Caki2 (cell line): ENCODE data around the gene C1QA. TPM values are rescaled to one million over a fixed set of nuclear protein-coding genes. Genes with fewer than 3 reads are reported as not detected.

Experiments used
- DNase-seq: peaks from one replicate; pipeline ENCODE4 v3.0.0-alpha.2; 2015; ENCODE audit warnings: low read depth
- in situ Hi-C: cut with HindIII; loops from 2 replicates; pipeline ENCODE4 v1.10.0; 2016; ENCODE audit warnings: low sequenced_read_pairs, low pct_unique_long_range_greater_than_20kb, mixed read lengths
- total RNA-seq: library from RNA; depleted of rRNA; stranded (reverse); fragments of >200 nt; shearing (Covaris generic); gene quantifications from 2 replicates; pipeline ENCODE4 v1.2.3, GENCODE V29; 2014; ENCODE audit warnings: low replicate concordance

C1QA gene
- total RNA-seq, 1 experiment from 2014 or later, result not detected

DNA sequence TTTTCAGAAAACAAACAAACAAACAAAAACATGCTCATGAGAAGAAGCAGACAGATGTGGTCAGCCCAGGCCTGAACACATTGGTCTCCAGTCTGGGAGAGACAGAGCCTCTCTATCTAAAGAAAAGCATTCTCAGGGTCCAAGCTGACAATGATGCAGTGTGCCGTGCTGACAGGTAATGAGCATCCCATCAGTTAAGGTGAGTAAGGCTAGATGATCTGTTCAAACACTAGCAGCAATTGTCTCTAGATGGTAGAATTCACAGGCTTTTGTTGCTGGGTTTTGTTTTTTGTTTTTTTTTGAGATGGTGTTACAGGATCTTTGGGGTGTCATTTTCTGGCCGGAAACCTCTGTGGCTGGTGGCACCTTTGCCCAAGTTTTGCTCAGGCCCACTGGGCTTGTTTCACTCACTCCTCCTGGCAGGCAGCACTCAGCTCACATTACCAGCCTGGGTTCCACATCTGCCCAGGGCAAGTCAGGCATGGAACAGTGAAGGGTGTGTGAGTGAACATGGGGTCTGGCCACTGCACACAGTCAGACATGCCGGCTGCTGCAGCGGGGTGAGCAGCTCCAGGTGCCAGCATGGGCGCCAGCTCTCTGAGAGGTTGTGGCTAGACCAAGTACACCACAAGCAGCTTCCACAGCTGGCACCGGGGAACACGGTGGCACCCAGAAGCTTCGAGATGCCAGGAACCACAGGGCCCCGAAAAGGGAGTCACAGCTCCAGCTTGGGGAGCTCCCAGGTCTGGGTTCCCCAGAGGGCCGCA is 2.5 kb upstream of the C1QA start:
- no peak for DNase-seq
- in situ Hi-C loops, result no loop called here

DNA sequence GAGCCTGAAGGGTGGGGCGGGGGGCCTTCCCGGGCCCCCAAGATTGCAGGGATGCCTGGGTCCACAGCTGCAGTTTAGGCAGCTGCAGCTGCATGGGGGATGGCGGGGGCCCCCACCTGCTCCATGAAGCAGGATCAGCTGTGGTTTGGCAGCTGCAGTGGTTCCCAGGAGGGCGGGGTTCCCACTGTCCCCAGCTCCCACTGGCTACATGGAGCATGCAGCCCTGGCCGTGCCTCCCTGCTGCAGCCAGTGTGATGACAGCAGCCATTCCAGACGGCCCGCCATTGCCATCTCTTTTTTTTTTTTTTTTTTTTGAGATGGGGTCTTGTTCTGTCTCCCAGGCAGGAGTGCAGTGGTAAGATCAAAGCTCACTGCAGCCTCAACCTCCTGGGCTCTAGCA is 992 bp upstream of the C1QA start:
- DNase-seq, result no peak
- in situ Hi-C loops, result no loop called here

DNA sequence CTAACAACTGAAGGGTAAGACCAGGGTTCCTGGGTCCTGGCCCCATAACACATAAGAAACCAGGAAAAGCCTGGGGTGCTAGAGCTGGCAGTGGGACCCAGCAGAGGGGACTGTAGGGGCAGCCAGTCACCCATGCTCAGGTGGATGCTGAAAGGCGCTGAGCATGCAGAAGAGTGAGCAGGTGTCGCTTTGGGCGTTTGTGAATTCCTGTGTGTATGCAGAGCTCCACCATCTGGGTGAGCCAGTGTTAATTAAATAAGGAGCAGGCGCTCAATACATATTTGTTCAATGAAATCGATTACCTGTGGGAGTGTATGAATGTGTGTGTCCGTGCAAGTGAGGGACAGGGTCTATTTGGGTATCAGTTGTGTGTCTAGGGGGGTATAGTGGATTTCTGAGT is 499 bp downstream of the C1QA start:
- in situ Hi-C loops, result no loop called here
- no peak for DNase-seq

DNA sequence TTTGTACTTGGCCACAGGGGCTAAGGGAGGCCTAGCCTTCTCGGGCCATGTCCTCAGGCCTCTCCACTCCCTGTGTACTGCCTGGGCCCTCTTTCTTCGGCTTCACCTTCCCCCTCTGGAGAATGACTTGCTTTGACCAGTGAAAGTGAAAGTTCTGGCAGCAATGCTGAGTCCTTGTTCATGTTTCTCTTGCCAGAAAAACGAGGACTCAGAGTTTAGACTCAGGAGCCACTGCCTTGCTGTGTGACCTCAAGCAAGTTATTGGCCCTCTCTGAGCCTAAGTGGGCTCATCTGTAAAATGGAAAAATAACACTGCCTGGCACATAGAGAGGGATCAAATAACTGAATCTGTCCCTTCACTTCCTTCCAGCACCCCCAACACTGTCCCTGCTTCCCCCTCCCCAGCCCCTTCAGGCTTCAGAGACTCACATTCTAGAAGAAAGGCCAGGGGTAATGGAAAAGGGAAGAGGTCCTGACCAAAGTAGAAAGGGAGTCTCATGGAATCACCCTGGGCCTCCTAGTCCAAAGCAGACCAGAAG is 1.5 kb downstream of the C1QA start:
- in situ Hi-C loops, result no loop called here
- DNase-seq, result no peak

DNA sequence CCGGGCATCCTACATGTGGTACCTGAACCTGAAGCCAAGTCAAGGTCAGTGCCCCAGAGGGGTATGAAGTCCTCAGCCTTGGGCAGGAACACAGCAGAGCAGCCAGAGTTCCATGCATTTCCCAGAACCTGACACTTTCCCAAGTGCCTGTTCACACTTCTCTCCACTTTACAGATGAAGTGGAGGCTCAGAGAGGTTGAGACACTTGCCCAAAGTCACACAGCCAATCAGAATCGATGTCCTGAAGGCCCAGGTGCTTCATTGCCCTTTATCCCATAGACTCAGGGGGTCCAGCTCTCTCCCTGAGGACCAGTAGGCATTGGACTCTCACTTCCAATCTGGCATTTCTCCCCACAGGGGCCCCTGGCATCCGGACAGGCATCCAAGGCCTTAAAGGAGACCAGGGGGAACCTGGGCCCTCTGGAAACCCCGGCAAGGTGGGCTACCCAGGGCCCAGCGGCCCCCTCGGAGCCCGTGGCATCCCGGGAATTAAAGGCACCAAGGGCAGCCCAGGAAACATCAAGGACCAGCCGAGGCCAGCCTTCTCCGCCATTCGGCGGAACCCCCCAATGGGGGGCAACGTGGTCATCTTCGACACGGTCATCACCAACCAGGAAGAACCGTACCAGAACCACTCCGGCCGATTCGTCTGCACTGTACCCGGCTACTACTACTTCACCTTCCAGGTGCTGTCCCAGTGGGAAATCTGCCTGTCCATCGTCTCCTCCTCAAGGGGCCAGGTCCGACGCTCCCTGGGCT is 2.2 kb downstream of the C1QA start:
- in situ Hi-C loops, result no loop called here
- DNase-seq, result no peak

DNA sequence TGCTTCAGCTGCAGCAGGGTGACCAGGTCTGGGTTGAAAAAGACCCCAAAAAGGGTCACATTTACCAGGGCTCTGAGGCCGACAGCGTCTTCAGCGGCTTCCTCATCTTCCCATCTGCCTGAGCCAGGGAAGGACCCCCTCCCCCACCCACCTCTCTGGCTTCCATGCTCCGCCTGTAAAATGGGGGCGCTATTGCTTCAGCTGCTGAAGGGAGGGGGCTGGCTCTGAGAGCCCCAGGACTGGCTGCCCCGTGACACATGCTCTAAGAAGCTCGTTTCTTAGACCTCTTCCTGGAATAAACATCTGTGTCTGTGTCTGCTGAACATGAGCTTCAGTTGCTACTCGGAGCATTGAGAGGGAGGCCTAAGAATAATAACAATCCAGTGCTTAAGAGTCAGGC is 2.9 kb downstream of the C1QA start:
- no peak for DNase-seq
- in situ Hi-C loops, result no loop called here

DNA sequence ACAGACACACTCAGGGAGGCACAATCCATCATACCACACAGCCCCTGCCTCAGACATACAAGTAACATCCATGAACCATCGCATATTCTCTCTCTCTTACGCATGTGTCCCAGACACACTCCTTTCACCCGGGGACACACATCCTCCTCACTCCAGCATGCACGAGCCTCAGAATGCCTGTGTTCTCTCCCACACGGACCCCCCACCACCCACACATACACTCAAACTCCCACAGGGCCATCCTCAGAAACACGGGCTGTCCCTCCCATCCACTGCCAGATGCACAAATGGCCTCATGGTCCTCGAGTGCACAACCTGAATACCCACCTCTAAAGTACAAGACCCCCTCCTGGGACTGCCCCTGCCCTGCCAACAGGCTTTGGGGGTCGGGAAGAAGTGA is 4.8 kb downstream of the C1QA start:
- DNase-seq, result no peak
- in situ Hi-C loops, result no loop called here

DNA sequence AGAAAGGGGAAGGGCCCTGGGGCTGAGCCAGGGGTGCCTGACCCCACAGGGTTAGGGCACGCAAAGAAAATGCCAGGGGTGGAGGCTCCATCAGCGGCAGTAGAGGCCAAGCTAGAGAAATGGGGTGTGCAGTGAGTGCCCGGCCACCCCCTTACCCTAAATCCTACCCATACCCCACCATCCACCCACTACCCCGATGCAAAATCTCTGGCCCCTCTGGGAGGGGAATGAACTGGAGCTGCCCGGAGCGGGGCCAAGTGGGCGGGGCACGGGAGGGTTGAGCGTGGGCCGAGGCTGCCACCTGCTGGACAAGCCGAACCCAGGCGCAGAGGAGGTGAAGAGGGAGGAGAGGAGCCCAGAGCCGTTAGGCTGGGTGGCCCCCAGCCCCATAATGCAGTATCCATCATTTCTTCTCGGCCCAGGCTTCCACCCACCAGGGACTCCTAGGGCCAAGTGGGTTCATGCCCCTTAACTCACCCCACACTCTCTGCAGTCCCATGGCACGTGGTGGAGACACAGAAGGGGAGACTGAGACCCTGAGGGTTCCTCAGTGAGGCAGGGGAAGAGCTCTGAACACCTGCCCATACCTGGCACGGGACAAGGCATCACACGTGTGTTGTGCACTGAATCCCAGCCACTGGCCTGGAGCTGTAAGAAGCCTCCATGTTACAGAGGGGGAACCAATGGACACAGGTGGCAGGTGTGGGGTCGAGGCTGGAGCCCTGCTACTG is 5.6 kb downstream of the C1QA start:
- DNase-seq, result peak; percentile 38
- in situ Hi-C loops, result no loop called here

DNA sequence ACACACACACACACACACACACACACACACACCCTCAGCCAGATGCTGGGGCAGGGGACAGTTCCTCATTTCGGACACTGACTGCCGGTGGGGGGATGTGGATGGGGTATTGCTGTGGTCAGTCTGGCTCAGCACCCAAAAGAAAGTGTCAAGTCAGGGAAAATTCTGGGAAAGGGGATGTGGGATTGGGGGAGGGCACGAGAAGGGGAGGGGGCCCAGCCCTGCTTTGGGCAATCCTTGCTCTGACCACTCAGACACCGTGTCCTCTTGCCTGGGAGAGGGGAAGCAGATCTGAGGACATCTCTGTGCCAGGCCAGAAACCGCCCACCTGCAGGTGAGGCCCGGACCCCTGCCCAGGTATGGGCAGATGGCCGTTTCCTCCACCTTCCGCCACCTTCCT is 7.0 kb downstream of the C1QA start, which contains the start of gene C1QC:
Gene C1QC (plus strand): TSS at position 253 of the 400 bp plus-strand sequence. CDS start 391 bp downstream, outside the sequence.
- no peak for DNase-seq
- in situ Hi-C loops, result no loop called here

DNA sequence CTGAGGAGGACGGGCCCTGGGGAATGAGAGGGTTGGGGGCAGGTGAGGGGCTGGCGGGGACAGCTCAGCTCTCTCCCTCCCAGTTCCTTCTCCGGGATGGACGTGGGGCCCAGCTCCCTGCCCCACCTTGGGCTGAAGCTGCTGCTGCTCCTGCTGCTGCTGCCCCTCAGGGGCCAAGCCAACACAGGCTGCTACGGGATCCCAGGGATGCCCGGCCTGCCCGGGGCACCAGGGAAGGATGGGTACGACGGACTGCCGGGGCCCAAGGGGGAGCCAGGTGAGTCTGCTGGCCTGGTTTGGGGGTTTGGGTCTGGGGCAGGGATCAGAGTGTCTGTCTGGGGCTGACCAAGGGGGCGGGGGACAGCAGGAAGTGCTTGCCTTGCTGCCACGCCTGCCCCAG is 7.5 kb downstream of the C1QA start:
- in situ Hi-C loops, result no loop called here
- no peak for DNase-seq

DNA sequence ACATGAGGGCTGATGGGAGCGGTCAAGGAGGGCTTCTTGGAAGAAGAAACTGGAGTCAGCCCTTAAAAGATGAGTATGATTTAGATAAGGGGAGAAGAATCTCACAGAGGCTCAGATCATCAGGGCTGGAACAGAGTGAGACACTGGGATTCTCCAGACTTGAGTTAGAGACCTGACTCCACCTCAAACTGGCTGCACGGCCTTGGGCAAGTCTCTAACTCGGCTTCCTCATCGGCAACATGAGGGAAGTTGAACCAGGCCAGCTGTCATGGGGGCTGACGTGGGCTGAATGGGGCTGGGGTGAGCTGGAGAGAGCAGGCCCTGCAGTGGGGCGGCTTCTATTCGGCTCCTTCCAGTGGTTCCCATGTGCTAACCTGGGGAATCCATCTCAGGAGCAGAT is 9.5 kb downstream of the C1QA start:
- in situ Hi-C loops, result no loop called here
- DNase-seq, result no peak

DNA sequence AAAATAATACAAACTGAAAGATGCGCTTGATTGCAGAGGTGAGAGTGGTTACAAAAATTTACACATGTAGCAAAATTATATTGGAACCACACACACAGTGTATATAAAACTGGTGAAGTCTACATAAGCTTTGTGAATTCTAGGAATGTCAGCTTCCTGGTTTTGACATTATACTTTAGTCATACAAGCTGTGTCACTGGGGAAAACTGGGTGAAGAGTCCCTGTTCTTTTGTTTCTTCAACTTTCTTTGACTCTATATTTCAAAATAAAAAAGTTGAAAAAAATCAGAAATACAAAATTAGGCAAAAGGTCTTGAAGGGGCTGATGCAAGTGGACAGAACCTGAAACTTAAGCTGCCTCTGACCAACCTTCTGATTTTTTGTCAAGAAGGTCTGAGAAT is 10.0 kb downstream of the C1QA start:
- in situ Hi-C loops, result no loop called here
- no peak for DNase-seq

DNA sequence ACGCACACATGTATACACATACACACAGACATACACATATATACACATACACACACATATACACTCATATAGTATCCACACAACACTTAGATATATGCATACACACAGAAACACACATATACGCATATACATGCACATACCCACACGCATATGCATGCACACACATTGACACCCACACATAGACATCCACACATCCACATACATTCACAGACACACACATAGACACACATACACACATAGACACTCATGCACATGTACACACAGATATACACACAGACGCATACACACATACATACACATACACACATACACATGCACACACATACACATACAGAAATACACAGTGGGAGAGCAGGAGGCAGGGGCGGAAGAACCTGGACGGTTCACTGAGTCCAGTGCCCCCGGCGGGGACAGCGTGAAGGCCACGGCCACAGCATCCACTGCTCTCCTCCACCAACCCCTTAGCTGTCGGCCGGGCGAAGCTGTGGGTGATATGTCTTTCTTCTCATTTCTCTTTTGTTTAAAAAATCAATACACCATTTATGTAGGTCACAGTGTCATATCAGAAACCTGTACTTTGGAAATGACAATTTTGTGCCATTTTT is 13.8 kb downstream of the C1QA start:
- no peak for DNase-seq
- in situ Hi-C loops, result no loop called here

DNA sequence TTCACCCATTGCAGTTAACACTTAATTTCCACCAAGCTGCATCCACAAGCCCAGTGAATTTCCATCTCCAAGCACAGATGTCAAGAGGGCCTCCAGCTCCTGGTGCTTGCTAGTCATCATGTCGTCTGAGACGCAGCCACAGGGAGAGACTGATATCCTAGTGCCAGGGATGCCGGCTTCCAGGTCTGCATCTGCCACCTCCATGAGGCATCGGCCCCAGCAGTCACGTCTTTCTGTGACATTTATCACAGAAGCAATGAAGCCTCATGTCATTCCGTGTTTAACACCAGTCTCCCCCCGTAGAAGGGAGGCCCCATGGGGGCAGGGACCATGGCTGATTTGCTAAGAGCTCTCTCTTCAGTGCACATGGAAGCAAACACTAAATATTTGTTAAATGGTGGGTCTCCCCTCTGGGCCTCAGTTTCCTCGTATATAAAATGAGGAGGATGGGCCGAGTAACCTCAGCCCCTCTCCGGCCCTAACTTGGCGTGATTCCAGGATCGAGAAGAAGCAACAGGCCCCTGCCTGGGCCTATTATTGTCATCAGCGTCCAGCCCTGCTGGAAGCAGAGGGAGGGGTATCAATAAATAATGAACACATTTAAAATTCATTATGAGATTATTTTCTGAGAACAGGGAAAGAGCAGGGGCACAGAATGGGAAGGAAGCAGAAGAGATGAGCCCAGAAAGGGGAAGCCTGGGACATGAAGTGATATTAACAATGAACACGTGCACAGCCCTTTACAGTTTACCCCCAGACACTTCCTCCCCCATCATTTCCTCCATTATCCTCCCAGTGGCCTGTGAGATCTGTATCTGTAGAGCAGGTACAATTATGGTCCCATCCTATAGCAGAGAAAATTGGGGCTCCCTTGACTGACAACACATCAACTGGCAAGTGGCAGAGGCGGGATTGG is 15.8 kb downstream of the C1QA start:
- DNase-seq, result no peak
- in situ Hi-C loops, result no loop called here

DNA sequence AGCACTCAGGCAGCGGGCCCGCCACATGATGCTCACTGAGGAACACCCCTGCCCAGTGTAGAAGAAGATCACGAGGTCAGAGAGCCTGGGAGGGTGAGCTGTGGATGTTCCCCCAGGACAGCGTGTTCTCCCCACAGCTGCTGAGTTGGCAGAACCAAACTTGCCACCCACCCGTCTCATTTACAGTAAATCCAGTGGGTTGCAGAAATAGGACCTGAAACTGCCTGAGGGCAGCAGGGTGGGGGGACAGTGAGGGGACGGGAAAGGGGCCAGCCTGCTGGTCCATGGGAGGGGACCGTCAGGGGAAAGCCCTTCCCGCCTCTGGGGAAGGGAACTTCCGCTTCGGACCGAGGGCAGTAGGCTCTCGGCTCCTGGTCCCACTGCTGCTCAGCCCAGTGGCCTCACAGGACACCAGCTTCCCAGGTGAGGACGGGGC is 16.5 kb downstream of the C1QA start, which contains the start of gene C1QB:
Gene C1QB (plus strand): TSS at position 356 of the 436 bp plus-strand sequence. CDS start 6,227 bp downstream, outside the sequence.
- DNase-seq, result no peak
- in situ Hi-C loops, result no loop called here

DNA sequence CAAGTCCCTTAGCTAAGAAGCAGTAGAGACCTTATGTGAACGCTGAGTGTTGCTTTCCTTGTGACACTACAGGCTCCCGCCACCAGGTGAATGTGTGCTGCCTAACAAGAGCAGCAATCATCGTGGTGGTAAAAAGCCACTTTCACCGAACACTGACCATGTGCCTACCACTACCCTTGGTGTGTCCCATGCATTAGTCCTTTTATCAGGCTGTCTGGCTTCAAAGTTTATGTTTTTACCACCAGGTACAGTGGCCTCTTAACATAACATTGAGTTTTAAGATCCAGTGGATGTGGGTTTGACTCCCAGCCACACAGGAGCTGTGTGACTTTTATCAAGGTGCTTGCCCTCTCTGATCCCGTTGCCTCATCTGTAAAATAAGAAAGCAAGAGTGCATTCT is 18.3 kb downstream of the C1QA start:
- no peak for DNase-seq
- in situ Hi-C loops, result no loop called here

DNA sequence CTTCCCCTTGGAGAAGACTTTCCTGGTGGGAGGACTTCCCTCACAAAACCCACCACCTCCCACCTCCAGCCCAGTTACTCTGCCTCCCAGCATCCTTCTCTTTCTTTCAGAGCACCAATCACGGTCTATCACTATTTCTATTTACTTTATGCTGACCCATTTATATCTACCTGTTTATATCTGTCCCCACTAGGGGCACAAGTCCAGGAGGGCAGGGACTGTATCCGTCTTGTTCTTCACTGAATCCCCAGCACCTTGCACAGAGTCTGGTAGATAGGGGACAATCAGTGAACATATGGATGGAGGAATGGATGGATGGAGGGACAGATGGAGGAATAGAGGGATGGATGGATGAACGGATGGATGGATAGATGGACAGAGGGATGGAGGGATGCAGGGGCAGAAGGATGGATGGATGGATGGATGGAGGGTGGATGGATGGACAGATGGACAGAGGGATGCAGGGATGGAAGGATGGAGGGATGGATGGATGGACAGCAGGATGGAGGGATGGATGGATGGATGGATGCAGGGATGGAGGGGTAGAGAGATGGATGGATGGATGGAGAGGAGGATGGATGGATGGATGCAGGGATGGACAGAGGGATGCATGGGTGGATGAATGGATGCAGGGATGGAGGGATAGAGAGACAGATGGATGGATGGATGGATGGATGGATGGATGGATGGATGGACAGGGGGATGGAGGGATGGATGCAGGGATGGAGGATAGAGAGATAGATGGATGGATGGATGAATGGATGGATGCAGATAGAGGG is 22.1 kb downstream of the C1QA start:
- in situ Hi-C loops, result no loop called here

More for the DNA sequence above, 22.1 kb downstream of the C1QA start:
- no peak for DNase-seq
